HG02870 (cell line): ENCODE data around the gene CCDC51.

Experiments
- ATAC-seq: cut with Tn5 transposase; IDR thresholded peaks from one replicate; pipeline ENCODE4 v1.9.1; 2021; ENCODE audit warnings: mild to moderate bottlenecking, moderate library complexity; ENCODE audit not compliant: unreplicated experiment

The CCDC51 gene

GRCh38 chr3:48394391-48394790 lies 45.5 kb downstream of the CCDC51 start:
- ATAC-seq, result no peak

GRCh38 chr3:48388966-48389365 lies 51.0 kb downstream of the CCDC51 start:
- no peak for ATAC-seq

GRCh38 chr3:48387634-48388033 lies 52.3 kb downstream of the CCDC51 start:
- ATAC-seq, result no peak
